HL-60 (cell line): ENCODE results near the gene CLCN5.

Experiments used
- DNase-seq, 2 experiments: peaks; one replicate each; pipeline ENCODE4 v3.0.0-alpha.2; 2010 to 2020; ENCODE audit warnings: low read depth in 1 of 2, low spot score in 1 of 2
- H3K27ac ChIP-seq: fragments of 250-450 bp; sonication (Bioruptor Pico); replicated peaks from 2 replicates; pipeline ENCODE4 v1.5.1; 2020; ENCODE audit warnings: mild to moderate bottlenecking, moderate library complexity
- H3K27me3 ChIP-seq: fragments of 250-450 bp; sonication (Bioruptor Pico); 2 replicates; pipeline ENCODE4 v1.5.1; 2021; ENCODE audit warnings: mild to moderate bottlenecking, moderate library complexity; ENCODE audit not compliant: insufficient read depth, poor library complexity, severe bottlenecking
- H3K4me3 ChIP-seq: replicated peaks from 2 replicates; pipeline ENCODE4 v1.5.1; 2011; ENCODE audit warnings: mild to moderate bottlenecking, control low read depth, low read length; ENCODE audit not compliant: insufficient read depth
- CTCF ChIP-seq: IDR thresholded peaks from one replicate; pipeline ENCODE4 v1.5.1; 2011; ENCODE audit warnings: low read length, control low read depth, inconsistent platforms; ENCODE audit not compliant: insufficient read depth
- GABPA ChIP-seq: IDR thresholded peaks from 2 replicates; pipeline ENCODE4 v1.6.1; 2012; ENCODE audit warnings: low read depth
- POLR2AphosphoS5 ChIP-seq: IDR thresholded peaks from 2 replicates; pipeline ENCODE4 v1.6.1; 2012; ENCODE audit warnings: low read depth
- SPI1 ChIP-seq: IDR thresholded peaks from 2 replicates; pipeline ENCODE4 v1.6.1; 2012; ENCODE audit warnings: low read depth, mild to moderate bottlenecking, borderline replicate concordance
- TF ChIP-seq, protein P1 (sequence below): IDR thresholded peaks from 2 replicates; pipeline ENCODE4 v1.6.1; 2012; ENCODE audit warnings: low read depth; ENCODE audit not compliant: insufficient replicate concordance

The CLCN5 gene

GRCh38 chrX:50097071-50097470, 174.7 kb downstream of the CLCN5 start:
- Histone ChIP-seq H3K27me3 (no peaks in the 10 kb centered on the region), H3K4me3 (no peak overlapping the region), H3K27ac (no peak overlapping the region)
- TF ChIP-seq SPI1 (no peak), GABPA (no peak), CTCF (no peak), POLR2AphosphoS5 (no peak)
- TF ChIP-seq, protein P1, sequence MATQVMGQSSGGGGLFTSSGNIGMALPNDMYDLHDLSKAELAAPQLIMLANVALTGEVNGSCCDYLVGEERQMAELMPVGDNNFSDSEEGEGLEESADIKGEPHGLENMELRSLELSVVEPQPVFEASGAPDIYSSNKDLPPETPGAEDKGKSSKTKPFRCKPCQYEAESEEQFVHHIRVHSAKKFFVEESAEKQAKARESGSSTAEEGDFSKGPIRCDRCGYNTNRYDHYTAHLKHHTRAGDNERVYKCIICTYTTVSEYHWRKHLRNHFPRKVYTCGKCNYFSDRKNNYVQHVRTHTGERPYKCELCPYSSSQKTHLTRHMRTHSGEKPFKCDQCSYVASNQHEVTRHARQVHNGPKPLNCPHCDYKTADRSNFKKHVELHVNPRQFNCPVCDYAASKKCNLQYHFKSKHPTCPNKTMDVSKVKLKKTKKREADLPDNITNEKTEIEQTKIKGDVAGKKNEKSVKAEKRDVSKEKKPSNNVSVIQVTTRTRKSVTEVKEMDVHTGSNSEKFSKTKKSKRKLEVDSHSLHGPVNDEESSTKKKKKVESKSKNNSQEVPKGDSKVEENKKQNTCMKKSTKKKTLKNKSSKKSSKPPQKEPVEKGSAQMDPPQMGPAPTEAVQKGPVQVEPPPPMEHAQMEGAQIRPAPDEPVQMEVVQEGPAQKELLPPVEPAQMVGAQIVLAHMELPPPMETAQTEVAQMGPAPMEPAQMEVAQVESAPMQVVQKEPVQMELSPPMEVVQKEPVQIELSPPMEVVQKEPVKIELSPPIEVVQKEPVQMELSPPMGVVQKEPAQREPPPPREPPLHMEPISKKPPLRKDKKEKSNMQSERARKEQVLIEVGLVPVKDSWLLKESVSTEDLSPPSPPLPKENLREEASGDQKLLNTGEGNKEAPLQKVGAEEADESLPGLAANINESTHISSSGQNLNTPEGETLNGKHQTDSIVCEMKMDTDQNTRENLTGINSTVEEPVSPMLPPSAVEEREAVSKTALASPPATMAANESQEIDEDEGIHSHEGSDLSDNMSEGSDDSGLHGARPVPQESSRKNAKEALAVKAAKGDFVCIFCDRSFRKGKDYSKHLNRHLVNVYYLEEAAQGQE: no peak
- no peak for DNase-seq

DNA sequence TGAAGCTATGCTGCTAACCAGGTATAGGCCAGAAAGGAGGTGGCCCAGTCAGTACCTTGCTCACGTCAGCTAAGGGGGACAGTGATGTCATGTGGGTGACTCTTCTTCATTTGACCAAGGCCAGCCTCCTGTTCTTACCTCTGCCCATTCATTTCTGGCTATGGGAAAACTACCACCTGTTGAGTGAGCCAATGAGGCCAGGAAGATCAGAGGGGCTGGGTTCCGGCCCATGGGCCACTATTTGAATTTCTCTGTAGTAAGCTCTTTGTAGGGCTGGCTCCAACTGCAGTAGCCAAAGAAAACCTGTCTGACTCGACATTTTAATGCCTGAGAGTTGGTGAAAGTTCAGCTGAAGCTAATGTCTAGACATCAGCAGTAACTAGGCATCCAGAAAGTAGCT, 175.8 kb downstream of the CLCN5 start:
- no peaks in the 10 kb centered on the region for H3K27me3 ChIP-seq
- TF ChIP-seq SPI1: no peak
- TF ChIP-seq CTCF: no peak
- TF ChIP-seq, protein P1: no peak
- TF ChIP-seq POLR2AphosphoS5: no peak

GRCh38 chrX:50098749-50099148, 176.4 kb downstream of the CLCN5 start:
- H3K4me3 ChIP-seq: no peak overlapping the region
- H3K27ac ChIP-seq: no peak overlapping the region
- no peaks in the 10 kb centered on the region for H3K27me3 ChIP-seq
- TF ChIP-seq, protein P1: no peak
- TF ChIP-seq POLR2AphosphoS5 (no peak), SPI1 (no peak), CTCF (no peak), GABPA (no peak)
- DNase-seq: no peak

More for the DNA sequence above, 175.8 kb downstream of the CLCN5 start:
- no peak overlapping the region for H3K4me3 ChIP-seq
- no peak overlapping the region for H3K27ac ChIP-seq
- no peak for DNase-seq
